Caco-2 (cell line): ENCODE results near the gene NKX2-4. TPM values are rescaled to one million over a fixed set of nuclear protein-coding genes. Genes with fewer than 3 reads are reported as not detected.

Experiments used
- BruUV-seq: library from RNA; stranded (reverse); fragments of 400-500 nt; replicated peaks from 2 replicates; lab custom pipeline; 2021; lab: Mats Ljungman, UMichigan
- CTCF ChIA-PET: fragments of 300-600 bp; sonication (Branson Sonifier 250); formaldehyde crosslinking; loops from one replicate; lab custom pipeline; 2022; ENCODE audit warnings: antibody characterized with exemption; lab: Charles Lee
- POLR2A ChIA-PET: fragments of 300-600 bp; sonication (Branson Sonifier 250); formaldehyde crosslinking; loops from one replicate; lab custom pipeline; 2022; ENCODE audit warnings: antibody characterized with exemption; lab: Charles Lee
- DNase-seq, 2 experiments: peaks; one replicate each; pipeline versions ENCODE4 v3.0.0 to v3.0.0-alpha.2; 2020 to 2022
- H3K27me3 ChIP-seq: replicated peaks from 2 replicates; pipeline ENCODE4 v1.6.0; 2011; ENCODE audit warnings: low read length; ENCODE audit not compliant: control insufficient read depth, insufficient read depth
- H3K36me3 ChIP-seq: 2 replicates; pipeline ENCODE4 v1.5.1; 2011; ENCODE audit warnings: low read length; ENCODE audit not compliant: control insufficient read depth, insufficient read depth
- H3K4me1 ChIP-seq: fragments of 250-450 bp; sonication (Bioruptor Pico); 2 replicates; pipeline ENCODE4 v1.5.1; 2020; ENCODE audit warnings: mild to moderate bottlenecking
- H3K4me3 ChIP-seq: 2 replicates; pipeline ENCODE4 v1.5.1; 2011; ENCODE audit warnings: low read depth, mild to moderate bottlenecking, control low read depth, low read length
- H3K9me3 ChIP-seq: fragments of 250-450 bp; sonication (Bioruptor Pico); 2 replicates; pipeline ENCODE4 v1.5.1; 2020; ENCODE audit warnings: mild to moderate bottlenecking, moderate library complexity
- H3K27ac Mint-ChIP-seq: one replicate; pipeline ENCODE4 v1.8.0; 2022; ENCODE audit warnings: mixed read lengths; ENCODE audit not compliant: unreplicated experiment
- H3K27me3 Mint-ChIP-seq: one replicate; pipeline ENCODE4 v1.8.0; 2022; ENCODE audit warnings: mixed read lengths; ENCODE audit not compliant: insufficient read depth, unreplicated experiment
- H3K36me3 Mint-ChIP-seq: one replicate; pipeline ENCODE4 v1.8.0; 2022; ENCODE audit warnings: mild to moderate bottlenecking, mixed read lengths; ENCODE audit not compliant: insufficient read depth, unreplicated experiment
- H3K4me1 Mint-ChIP-seq: one replicate; pipeline ENCODE4 v1.8.0; 2022; ENCODE audit warnings: low read depth, mixed read lengths; ENCODE audit not compliant: unreplicated experiment
- H3K4me3 Mint-ChIP-seq: one replicate; pipeline ENCODE4 v1.8.0; 2022; ENCODE audit warnings: mild to moderate bottlenecking, moderate library complexity, mixed read lengths; ENCODE audit not compliant: unreplicated experiment
- H3K9me3 Mint-ChIP-seq: one replicate; pipeline ENCODE4 v1.8.0; 2022; ENCODE audit warnings: mixed read lengths; ENCODE audit not compliant: unreplicated experiment
- CTCF ChIP-seq, 2 experiments: fragments of 200-600 bp in 1 of 2; IDR thresholded peaks; 1 replicate in 1 of 2; 2 replicates in 1 of 2; pipeline versions ENCODE4 v1.5.1 to v1.8.0; 2011 to 2022; ENCODE audit warnings: antibody characterized with exemption in 1 of 2, control low read depth in 1 of 2, inconsistent platforms in 1 of 2, low read depth in 1 of 2, low read length in 1 of 2, mild to moderate bottlenecking in 1 of 2, moderate library complexity in 1 of 2; ENCODE audit not compliant: insufficient read depth in 1 of 2, severe bottlenecking in 1 of 2, unreplicated experiment in 1 of 2
- intact Hi-C: fragments of 100-400 bp; cut with micrococcal nuclease; formaldehyde crosslinking; loops from one replicate; pipeline ENCODE4 v1.10.0; 2022; ENCODE audit not compliant: unreplicated experiment
- total RNA-seq: library from RNA; stranded (reverse); gene quantifications from 2 replicates; pipeline ENCODE4 v1.2.3, GENCODE V29; 2022

The NKX2-4 gene
- total RNA-seq, 1 experiment from 2014 or later, result not detected

- Mint-ChIP-seq H3K27ac (no peak overlapping the region), H3K4me3 (no peak overlapping the region), H3K27me3 (no peaks in the 10 kb centered on the region), H3K9me3 (no peaks in the 10 kb centered on the region), H3K4me1 (no peaks in the 10 kb centered on the region), H3K36me3 (peaks cover 44% of the 10 kb centered on the region)
- DNase-seq, result no peak
- POLR2A ChIA-PET, result no interaction called here
- CTCF ChIA-PET, result no interaction called here
- H3K4me3 ChIP-seq, result no peak overlapping the region
- H3K27me3 ChIP-seq, result no peaks in the 10 kb centered on the region
- H3K4me1 ChIP-seq, result no peaks in the 10 kb centered on the region
- no peaks in the 10 kb centered on the region for H3K9me3 ChIP-seq
- intact Hi-C loops, result no loop called here
- no TSS peak for BruUV-seq
- 0 out of 2 replicates have a peak, but pooled peaks cover 2% of the 10 kb centered on the region for H3K36me3 ChIP-seq
- TF ChIP-seq CTCF (IDR thresholded peaks at IDR 0.05; ENCODE audit: insufficient read depth in 1 of 2, low read depth in 1 of 2, low read length in 1 of 2, severe bottlenecking in 1 of 2, unreplicated experiment in 1 of 2), result no peak
These were observed 5.9 kb downstream of the NKX2-4 start for GRCh38 chr20:21391185-21391971.

- Mint-ChIP-seq H3K9me3 (no peaks in the 10 kb centered on the region), H3K27ac (no peak overlapping the region), H3K36me3 (peaks cover 44% of the 10 kb centered on the region), H3K4me3 (no peak overlapping the region), H3K27me3 (no peaks in the 10 kb centered on the region), H3K4me1 (no peaks in the 10 kb centered on the region)
- intact Hi-C loops, result no loop called here
- POLR2A ChIA-PET, result no interaction called here
- H3K36me3 ChIP-seq, result 0 out of 2 replicates have a peak, but pooled peaks cover 2% of the 10 kb centered on the region
- TF ChIP-seq CTCF (IDR thresholded peaks at IDR 0.05; ENCODE audit: insufficient read depth in 1 of 2, low read depth in 1 of 2, low read length in 1 of 2, severe bottlenecking in 1 of 2, unreplicated experiment in 1 of 2), result no peak
- no TSS peak for BruUV-seq
- no peaks in the 10 kb centered on the region for H3K9me3 ChIP-seq
- DNase-seq, result no peak
- CTCF ChIA-PET, result interaction anchor here (0.6 kb wide), 1 partner anchor 176 kb away, joined by 4 read pairs; no protein-coding TSS in a partner anchor
- H3K27me3 ChIP-seq, result no peaks in the 10 kb centered on the region
- no peak overlapping the region for H3K4me3 ChIP-seq
- H3K4me1 ChIP-seq, result no peaks in the 10 kb centered on the region
These were observed 6.6 kb downstream of the NKX2-4 start for GRCh38 chr20:21390768-21391167.

- no peaks in the 10 kb centered on the region for H3K27me3 Mint-ChIP-seq
- no TSS peak for BruUV-seq
- Histone ChIP-seq H3K27me3 (no peaks in the 10 kb centered on the region), H3K36me3 (0 out of 2 replicates have a peak, but pooled peaks cover 2% of the 10 kb centered on the region), H3K4me1 (no peaks in the 10 kb centered on the region), H3K9me3 (no peaks in the 10 kb centered on the region), H3K4me3 (no peak overlapping the region)
- no peak overlapping the region for H3K4me3 Mint-ChIP-seq
- H3K27ac Mint-ChIP-seq, result no peak overlapping the region
- no peaks in the 10 kb centered on the region for H3K4me1 Mint-ChIP-seq
- intact Hi-C loops, result no loop called here
- peaks cover 46% of the 10 kb centered on the region for H3K36me3 Mint-ChIP-seq
- ChIA-PET CTCF (interaction anchor here (0.5 kb wide), 1 partner anchor 151 kb away, joined by 4 read pairs; no protein-coding TSS in a partner anchor), POLR2A (no interaction called here)
- no peaks in the 10 kb centered on the region for H3K9me3 Mint-ChIP-seq
- no peak for DNase-seq
- TF ChIP-seq CTCF (IDR thresholded peaks at IDR 0.05; ENCODE audit: insufficient read depth in 1 of 2, low read depth in 1 of 2, low read length in 1 of 2, severe bottlenecking in 1 of 2, unreplicated experiment in 1 of 2), result no peak
These were observed 8.0 kb downstream of the NKX2-4 start for GRCh38 chr20:21389368-21389767.
